Skeletal muscle tissue (tissue), 4 donors: ENCODE measurements around the gene ENAH. TPM values are rescaled to one million over a fixed set of nuclear protein-coding genes. Genes with fewer than 3 reads are reported as not detected.

Experiments used
- H3K27ac ChIP-seq: one replicate; pipeline ENCODE4 v1.7.0; 2013; ENCODE audit warnings: mild to moderate bottlenecking, low read depth, low read length, inconsistent platforms
- H3K27me3 ChIP-seq, 3 donors: one replicate each; pipeline ENCODE4 v1.7.0; 2013; ENCODE audit warnings: low read length in 3 of 3; ENCODE audit not compliant: control insufficient read depth in 3 of 3, insufficient read depth in 3 of 3
- H3K36me3 ChIP-seq, 3 donors: one replicate each; pipeline ENCODE4 v1.7.0; 2013; ENCODE audit warnings: low read length in 3 of 3; ENCODE audit not compliant: control insufficient read depth in 3 of 3, insufficient read depth in 3 of 3
- H3K4me1 ChIP-seq, 3 donors: one replicate each; pipeline ENCODE4 v1.7.0; 2013; ENCODE audit warnings: low read length in 3 of 3, mild to moderate bottlenecking in 3 of 3; ENCODE audit not compliant: control insufficient read depth in 3 of 3, insufficient read depth in 3 of 3
- H3K4me3 ChIP-seq, 3 donors: one replicate each; pipeline ENCODE4 v1.7.0; 2013; ENCODE audit warnings: low read length in 3 of 3
- H3K9ac ChIP-seq, 3 donors: one replicate each; pipeline ENCODE4 v1.7.0; 2013; ENCODE audit warnings: low read length in 3 of 3, mild to moderate bottlenecking in 3 of 3, moderate library complexity in 2 of 3, low read depth in 1 of 3
- H3K9me3 ChIP-seq, 3 donors: one replicate each; pipeline ENCODE4 v1.7.0; 2013; ENCODE audit warnings: low read length in 3 of 3; ENCODE audit not compliant: control insufficient read depth in 3 of 3
- total RNA-seq: library from RNA; depleted of rRNA; stranded (reverse); fragments of >200 nt; gene quantifications from one replicate; pipeline ENCODE4 v1.2.3, GENCODE V29; 2014
- donor health status: Osteomylitis.

ENAH gene
- total RNA-seq, 1 donor from 2014 or later = 38.6 TPM

DNA sequence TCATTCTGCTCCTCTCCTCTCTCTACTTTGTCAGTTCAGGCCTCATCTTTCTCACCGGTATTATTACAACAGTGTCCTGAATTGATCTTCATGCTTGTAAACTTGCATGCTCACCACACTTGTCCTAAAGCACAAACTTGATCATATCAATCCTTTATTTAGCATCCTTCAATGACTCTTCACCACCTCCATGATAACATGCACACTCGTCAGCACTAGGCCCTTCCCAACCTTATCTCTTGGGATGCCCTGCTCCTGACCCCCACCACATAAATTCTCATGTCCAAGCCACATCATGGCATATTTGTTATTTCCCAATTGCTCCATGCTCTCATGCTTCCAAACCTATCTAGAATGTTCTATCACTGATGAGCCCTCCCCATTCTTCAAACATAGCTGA is 103.1 kb downstream of the ENAH start:
- Histone ChIP-seq H3K4me3 (no peak overlapping the region), H3K27ac (no peak overlapping the region)

DNA sequence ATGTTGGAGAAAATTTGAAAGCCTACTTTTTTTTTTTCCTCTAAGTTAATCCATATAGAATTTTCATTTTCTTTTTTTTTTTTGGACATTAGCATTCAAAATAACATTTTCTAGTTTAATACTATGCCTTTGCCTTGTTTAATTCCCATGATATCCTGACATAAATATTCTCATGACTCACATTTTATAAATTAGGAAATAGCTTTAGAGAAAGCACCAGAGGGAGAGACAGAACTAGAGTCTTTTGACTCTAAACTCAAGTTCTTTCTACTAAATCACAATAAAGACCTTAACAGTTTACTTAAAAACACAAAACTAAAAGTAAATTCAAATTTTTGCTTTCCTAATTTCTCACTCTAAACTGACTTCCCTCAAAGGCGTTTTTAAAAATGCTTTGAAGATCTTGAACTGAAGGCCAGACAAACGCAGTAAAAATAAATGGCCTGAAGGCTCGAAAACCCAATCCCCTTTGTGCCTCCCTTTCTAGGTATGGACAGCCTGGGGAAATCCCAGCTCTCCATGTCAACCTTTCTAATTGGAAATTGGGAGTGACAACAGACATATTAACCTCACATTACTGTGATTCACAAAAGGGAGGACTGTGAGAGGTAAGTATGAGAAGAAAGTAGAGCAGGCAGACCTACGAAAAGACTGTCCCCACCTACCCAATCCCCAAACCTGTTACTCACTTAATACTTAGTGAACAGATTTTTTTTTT is 104.6 kb downstream of the ENAH start:
- no peak overlapping the region for H3K27ac ChIP-seq
- peaks cover 4 to 15% (median 8%) of the 10 kb centered on the region in 3 donors for H3K4me1 ChIP-seq
- H3K4me3 ChIP-seq = no peak overlapping the region
- H3K36me3 ChIP-seq = no peaks in the 10 kb centered on the region
- no peak overlapping the region for H3K9ac ChIP-seq
- H3K27me3 ChIP-seq = no peaks in the 10 kb centered on the region
- no peaks in the 10 kb centered on the region for H3K9me3 ChIP-seq

More for the DNA sequence above, 103.1 kb downstream of the ENAH start:
- H3K27me3 ChIP-seq = no peaks in the 10 kb centered on the region
- H3K36me3 ChIP-seq = no peaks in the 10 kb centered on the region
- H3K4me1 ChIP-seq = peaks cover 0 to 7% (median 7%) of the 10 kb centered on the region in 3 donors
- no peak overlapping the region for H3K9ac ChIP-seq
- H3K9me3 ChIP-seq = no peaks in the 10 kb centered on the region

DNA sequence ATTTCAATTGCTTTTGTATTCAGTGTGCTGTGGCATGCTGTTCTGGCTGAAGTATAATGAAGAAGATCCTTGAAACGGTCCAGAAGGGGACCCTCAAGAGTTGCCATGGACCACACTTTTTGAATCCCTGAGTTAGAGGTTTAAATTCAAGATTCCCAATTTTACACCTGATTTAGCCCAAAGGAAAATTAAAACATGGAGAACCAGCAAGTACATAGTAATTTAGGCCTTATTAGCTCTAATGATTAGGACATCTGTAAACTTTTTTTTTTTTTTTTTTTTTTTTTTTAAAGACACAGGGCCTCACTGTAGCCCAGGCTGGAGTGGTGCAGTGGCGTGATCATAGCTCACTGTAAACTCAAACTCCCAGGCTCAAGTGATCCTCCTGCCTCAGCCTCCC is 107.3 kb downstream of the ENAH start:
- Histone ChIP-seq H3K36me3 (no peaks in the 10 kb centered on the region), H3K9me3 (no peaks in the 10 kb centered on the region), H3K9ac (no peak overlapping the region), H3K27me3 (no peaks in the 10 kb centered on the region), H3K4me1 (peaks cover 2 to 18% (median 11%) of the 10 kb centered on the region in 3 donors), H3K27ac (no peak overlapping the region), H3K4me3 (no peak overlapping the region)

GRCh38 chr1:225544924-225545323 is 108.0 kb downstream of the ENAH start:
- Histone ChIP-seq H3K9me3 (no peaks in the 10 kb centered on the region), H3K4me3 (no peak overlapping the region), H3K27ac (no peak overlapping the region), H3K9ac (no peak overlapping the region), H3K27me3 (no peaks in the 10 kb centered on the region), H3K4me1 (peaks cover 2 to 20% (median 11%) of the 10 kb centered on the region in 3 donors), H3K36me3 (no peaks in the 10 kb centered on the region)

GRCh38 chr1:225544263-225544662 is 108.7 kb downstream of the ENAH start:
- Histone ChIP-seq H3K9ac (no peak overlapping the region), H3K27me3 (no peaks in the 10 kb centered on the region), H3K4me3 (no peak overlapping the region), H3K4me1 (peaks cover 2 to 21% (median 14%) of the 10 kb centered on the region in 3 donors), H3K36me3 (no peaks in the 10 kb centered on the region), H3K9me3 (no peaks in the 10 kb centered on the region), H3K27ac (no peak overlapping the region)

DNA sequence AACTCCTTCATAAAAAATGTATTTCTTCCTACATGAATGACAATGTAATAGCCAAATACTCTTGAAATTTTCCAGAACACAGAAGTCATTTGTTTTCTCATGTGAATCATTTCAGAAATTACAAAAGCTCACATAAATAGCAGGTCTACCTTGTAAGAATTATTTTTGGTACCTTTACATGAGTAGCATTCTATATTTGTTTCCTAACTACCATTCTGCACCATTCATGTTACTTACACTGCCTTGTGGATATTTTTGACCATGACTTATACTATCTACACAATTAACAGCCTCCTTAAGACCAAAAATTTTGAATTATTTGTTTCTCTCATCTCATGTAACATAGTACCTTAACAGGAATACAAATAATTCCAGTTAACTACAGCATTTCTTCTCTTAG is 109.6 kb downstream of the ENAH start:
- H3K9ac ChIP-seq = no peak overlapping the region

DNA sequence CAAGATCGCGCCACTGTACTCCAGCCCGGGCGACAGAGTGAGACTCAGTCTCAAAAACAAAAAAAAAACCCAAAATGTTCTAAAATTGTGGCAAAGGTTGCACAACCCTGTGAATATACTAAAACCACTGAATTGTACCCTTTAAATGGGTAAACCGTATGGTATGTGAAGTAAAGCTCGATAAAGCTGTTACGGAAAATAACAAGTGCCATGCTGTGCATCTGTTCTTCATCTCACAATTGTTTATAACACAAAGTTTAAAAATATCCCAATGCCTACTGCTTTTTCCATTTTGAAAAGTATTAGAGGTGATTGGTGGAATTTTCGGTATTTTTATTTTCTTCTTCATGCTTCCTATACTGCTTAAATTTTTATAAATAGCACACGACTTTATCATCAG is 111.5 kb downstream of the ENAH start:
- H3K27ac ChIP-seq = no peak overlapping the region
- H3K9me3 ChIP-seq = no peaks in the 10 kb centered on the region
- H3K27me3 ChIP-seq = no peaks in the 10 kb centered on the region
- peaks cover 5 to 22% (median 14%) of the 10 kb centered on the region in 3 donors for H3K4me1 ChIP-seq
- no peak overlapping the region for H3K9ac ChIP-seq
- no peaks in the 10 kb centered on the region for H3K36me3 ChIP-seq
- no peak overlapping the region for H3K4me3 ChIP-seq

More for the DNA sequence above, 109.6 kb downstream of the ENAH start:
- no peak overlapping the region for H3K27ac ChIP-seq
- peaks cover 5 to 22% (median 14%) of the 10 kb centered on the region in 3 donors for H3K4me1 ChIP-seq
- no peak overlapping the region for H3K4me3 ChIP-seq
- H3K27me3 ChIP-seq = no peaks in the 10 kb centered on the region
- H3K9me3 ChIP-seq = no peaks in the 10 kb centered on the region
- H3K36me3 ChIP-seq = no peaks in the 10 kb centered on the region

DNA sequence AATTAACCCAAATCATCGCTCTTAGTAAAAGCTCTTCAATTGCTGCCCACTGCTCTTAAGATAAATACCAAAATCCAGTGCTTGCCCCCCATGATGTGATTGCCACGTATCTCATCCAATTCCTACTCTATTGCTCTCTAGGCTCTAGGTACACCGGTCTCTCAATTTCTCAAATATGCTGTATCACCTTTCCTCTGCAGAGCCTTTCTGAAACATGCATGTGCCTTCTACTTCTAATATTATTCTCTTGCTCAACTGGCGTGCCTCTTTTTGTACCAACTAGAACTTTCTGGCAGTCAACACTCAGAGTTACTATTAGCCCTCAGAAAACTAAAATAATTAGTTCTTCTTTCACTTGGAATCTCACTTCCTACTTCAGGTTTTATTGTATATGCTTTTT is 113.3 kb downstream of the ENAH start:
- Histone ChIP-seq H3K9me3 (no peaks in the 10 kb centered on the region), H3K9ac (no peak overlapping the region), H3K4me3 (no peak overlapping the region), H3K4me1 (peaks cover 5 to 22% (median 14%) of the 10 kb centered on the region in 3 donors), H3K27ac (no peak overlapping the region), H3K36me3 (no peaks in the 10 kb centered on the region), H3K27me3 (no peaks in the 10 kb centered on the region)

- H3K27me3 ChIP-seq = no peaks in the 10 kb centered on the region
- no peaks in the 10 kb centered on the region for H3K9me3 ChIP-seq
- H3K4me3 ChIP-seq = no peak overlapping the region
- no peaks in the 10 kb centered on the region for H3K36me3 ChIP-seq
- H3K4me1 ChIP-seq = peaks cover 6 to 18% (median 10%) of the 10 kb centered on the region in 3 donors
- no peak overlapping the region for H3K9ac ChIP-seq
- no peak overlapping the region for H3K27ac ChIP-seq
Measured at GRCh38 chr1:225539069-225539468, 113.9 kb downstream of the ENAH start.

DNA sequence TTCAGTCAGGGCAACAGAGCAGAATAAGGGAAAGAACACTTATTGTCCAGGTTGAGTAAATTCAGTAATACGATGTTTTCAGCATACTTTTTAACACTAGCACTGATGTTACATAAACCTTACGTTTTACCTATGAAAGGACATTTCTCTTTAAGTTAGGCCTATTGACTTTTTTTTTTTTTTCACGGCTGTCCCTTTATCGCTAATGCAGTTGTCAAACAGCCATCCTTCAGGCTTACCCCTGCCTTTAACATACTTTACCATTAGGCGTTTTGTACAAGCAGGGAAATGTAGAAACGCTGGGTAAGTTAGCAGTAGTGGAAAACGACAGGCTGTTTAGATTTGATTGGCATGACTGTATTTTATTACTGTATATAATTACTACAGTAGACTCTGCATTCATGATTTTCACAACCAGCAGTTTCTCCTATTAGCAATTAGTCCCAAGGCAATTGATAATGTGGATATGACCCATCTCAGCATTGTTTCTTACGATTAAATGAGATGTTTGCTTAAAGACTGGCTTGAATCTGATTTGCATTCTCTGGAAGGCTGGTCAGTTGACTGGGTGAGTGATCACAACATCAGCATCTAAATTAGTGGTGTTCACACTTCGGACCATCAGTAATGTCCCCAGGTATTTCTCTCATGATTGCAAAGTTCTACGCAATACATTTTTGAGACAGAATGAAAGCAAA is 115.2 kb downstream of the ENAH start:
- H3K4me1 ChIP-seq = peaks cover 7 to 20% (median 11%) of the 10 kb centered on the region in 3 donors
- H3K9ac ChIP-seq = no peak overlapping the region
- no peaks in the 10 kb centered on the region for H3K27me3 ChIP-seq
- H3K27ac ChIP-seq = no peak overlapping the region
- no peak overlapping the region for H3K4me3 ChIP-seq
- no peaks in the 10 kb centered on the region for H3K9me3 ChIP-seq
- no peaks in the 10 kb centered on the region for H3K36me3 ChIP-seq
